GM12864 (cell line): ENCODE data around the gene BEST2.

Experiments
- DNase-seq: peaks from one replicate; pipeline ENCODE4 v3.0.0-alpha.2; 2011; ENCODE audit warnings: low read depth
- H3K4me3 ChIP-seq: 2 replicates; pipeline ENCODE4 v1.5.1; 2011; ENCODE audit warnings: mild to moderate bottlenecking, low read depth, low read length, control low read depth
- CTCF ChIP-seq: IDR thresholded peaks from 2 replicates; pipeline ENCODE4 v1.5.1; 2011; ENCODE audit warnings: low read depth, mild to moderate bottlenecking, moderate library complexity, low read length, control low read depth, inconsistent platforms; ENCODE audit errors: missing control alignments

BEST2 gene

GRCh38 chr19:12788682-12789097, 37.1 kb downstream of the BEST2 start:
- no peak for DNase-seq
- peak overlapping the region; percentile 46 for H3K4me3 ChIP-seq
- no peak for TF ChIP-seq CTCF

DNA sequence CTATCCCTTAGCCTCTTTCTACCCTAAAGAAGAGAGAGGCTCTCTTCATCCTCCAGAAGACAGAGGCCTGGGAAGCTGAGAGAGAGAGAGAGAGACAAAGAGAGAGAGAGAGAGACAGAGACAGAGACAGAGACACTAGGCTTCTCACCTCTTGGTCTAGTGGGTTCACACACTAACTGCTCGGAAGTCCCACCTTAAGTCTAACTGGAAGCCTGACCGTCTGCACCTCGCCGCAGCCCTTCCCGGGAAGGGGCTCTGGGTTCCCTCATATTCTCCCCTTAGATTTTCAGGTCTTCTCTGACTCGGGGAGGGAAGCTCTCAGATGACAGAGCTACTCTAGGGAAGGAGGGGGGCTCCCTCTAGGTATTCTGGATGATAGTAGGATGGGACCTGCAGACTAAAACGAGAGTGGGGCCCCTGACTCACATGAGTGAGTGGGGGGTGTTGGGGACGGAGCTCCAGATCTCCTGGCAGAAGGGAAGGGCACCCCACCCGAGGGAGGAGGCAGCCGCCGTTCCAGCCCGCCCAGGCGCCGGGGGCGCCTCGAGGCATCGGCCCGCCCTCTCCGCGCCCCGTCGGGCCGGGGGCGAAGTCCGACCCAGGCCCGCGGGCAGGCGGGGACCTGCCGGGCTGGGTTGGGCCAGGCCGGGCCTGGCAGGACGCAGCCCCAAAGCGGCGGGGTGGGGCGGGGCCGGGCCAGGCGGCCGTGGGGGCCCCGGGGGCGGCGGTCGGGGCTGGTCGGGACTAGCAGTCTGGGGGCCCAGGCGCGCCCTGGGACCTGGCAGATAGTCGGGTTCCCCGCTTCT, 37.7 kb downstream of the BEST2 start:
- no peak for DNase-seq
- TF ChIP-seq CTCF, result no peak
- peak overlapping the region; percentile 46 for H3K4me3 ChIP-seq

DNA sequence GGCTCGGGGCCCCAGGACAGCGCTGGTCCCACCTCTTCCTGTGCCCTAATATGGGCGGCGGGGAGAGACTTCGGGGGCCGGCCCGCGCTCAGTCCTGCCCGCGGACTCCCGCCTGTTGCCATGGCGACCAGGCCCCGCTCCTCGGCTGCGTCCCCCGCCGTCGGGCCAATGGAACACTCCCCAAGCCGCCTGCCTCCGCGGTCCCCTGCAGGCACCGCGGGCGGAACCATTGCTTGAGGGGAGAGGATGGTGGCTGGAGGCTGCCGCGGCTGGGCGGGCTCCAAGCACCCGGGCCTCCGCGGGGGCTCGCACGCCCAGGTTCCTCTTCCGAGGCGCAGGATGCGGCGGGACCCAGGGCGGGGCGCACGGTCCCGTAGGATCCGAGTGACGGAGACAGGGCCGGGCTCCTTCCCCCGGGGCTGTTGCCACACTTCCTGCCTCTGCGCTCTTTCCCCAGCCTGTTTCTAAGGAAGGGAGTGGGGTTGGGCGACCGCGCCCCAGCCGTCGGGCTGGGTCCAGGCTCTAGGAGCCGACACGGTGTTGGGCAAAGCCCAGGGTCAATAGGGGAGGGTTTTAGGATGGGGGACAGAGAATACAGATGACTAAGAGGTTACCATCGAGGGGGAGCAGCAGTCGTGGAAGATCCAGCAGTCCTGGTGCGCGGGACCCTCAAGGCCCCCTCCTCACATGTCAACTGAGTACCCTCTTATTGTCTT, 38.5 kb downstream of the BEST2 start:
- DNase-seq, result peak; percentile 90
- TF ChIP-seq CTCF, result no peak
- peak overlapping the region; percentile 89 for H3K4me3 ChIP-seq

DNA sequence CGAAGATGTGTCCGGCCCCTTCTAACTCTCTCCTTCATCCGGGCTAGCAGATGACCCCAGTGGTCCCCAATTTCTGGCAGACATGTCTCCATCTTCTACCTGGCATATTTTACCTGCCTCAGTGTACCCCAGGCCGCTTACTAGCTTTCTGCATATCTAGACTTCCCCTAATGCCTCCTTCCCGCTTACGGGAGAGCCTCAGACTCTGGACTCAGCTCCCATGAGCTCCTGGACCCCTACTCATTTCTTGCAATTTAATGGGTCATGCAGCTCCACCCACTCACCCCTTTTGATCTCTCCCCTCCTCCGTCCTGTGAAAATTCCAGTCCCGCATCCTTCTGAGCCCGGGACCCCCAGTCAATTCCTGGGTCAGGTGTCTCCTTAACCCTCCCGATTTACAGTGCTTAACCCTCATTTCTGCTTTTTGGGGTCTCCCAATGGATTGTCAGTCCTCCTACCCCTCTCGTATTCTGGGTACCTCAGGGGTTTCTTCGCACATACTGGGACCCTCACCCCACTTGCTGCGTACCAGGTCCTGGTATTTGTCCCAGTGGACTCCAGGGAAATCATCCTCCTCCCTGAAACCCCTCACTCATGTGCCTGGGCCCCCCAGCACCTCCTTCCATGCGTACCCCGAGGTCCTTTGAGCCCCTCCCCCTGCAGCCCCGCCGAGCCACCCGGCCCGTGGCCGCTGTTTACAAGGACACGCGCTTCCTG, 39.2 kb downstream of the BEST2 start:
- H3K4me3 ChIP-seq, result peak overlapping the region; percentile 89
- TF ChIP-seq CTCF, result no peak
- DNase-seq, result no peak

- peak; percentile 90 for DNase-seq
- TF ChIP-seq CTCF, result no peak
- peak within 1 kb of the TSS; percentile 89 for H3K4me3 ChIP-seq
Measured at GRCh38 chr19:12791345-12792050, 39.9 kb downstream of the BEST2 start, which contains the start of gene JUNB. Gene JUNB (plus strand): TSS chr19:12791486. CDS start chr19:12791772, 286 bp downstream.

DNA sequence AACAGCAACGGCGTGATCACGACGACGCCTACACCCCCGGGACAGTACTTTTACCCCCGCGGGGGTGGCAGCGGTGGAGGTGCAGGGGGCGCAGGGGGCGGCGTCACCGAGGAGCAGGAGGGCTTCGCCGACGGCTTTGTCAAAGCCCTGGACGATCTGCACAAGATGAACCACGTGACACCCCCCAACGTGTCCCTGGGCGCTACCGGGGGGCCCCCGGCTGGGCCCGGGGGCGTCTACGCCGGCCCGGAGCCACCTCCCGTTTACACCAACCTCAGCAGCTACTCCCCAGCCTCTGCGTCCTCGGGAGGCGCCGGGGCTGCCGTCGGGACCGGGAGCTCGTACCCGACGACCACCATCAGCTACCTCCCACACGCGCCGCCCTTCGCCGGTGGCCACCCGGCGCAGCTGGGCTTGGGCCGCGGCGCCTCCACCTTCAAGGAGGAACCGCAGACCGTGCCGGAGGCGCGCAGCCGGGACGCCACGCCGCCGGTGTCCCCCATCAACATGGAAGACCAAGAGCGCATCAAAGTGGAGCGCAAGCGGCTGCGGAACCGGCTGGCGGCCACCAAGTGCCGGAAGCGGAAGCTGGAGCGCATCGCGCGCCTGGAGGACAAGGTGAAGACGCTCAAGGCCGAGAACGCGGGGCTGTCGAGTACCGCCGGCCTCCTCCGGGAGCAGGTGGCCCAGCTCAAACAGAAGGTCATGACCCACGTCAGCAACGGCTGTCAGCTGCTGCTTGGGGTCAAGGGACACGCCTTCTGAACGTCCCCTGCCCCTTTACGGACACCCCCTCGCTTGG, 40.7 kb downstream of the BEST2 start:
- TF ChIP-seq CTCF, result no peak
- DNase-seq, result no peak
- peak overlapping the region; percentile 89 for H3K4me3 ChIP-seq
